K562 (cell line): Measurements from ENCODE around the gene USP37.

ENCODE experiments used
- CUX1 ChIP-seq: fragments of 200-800 bp; sonication (Bioruptor generic); IDR thresholded peaks from 2 replicates; pipeline ENCODE4 v1.6.1; 2016; ENCODE audit warnings: missing genetic modification characterization, missing compliant biosample characterization
- ETV1 ChIP-seq: fragments of 450-650 bp; conservative IDR thresholded peaks from 2 replicates; pipeline ENCODE4 v1.6.1; 2016; ENCODE audit warnings: missing genetic modification characterization, control low read depth, low read depth, missing compliant biosample characterization
- HNRNPK ChIP-seq: fragments of 200-400 bp; formaldehyde crosslinking; IDR thresholded peaks from one replicate; pipeline ENCODE4 v1.6.1; 2018; ENCODE audit warnings: mild to moderate bottlenecking, low read depth, low read length; ENCODE audit not compliant: poor library complexity, severe bottlenecking
- HNRNPLL ChIP-seq: fragments of 200-400 bp; formaldehyde crosslinking; IDR thresholded peaks from 2 replicates; pipeline ENCODE4 v1.6.1; 2017; ENCODE audit warnings: low read length, low read depth, mild to moderate bottlenecking; ENCODE audit not compliant: poor library complexity, severe bottlenecking
- RAD51 ChIP-seq: fragments of 450-650 bp; IDR thresholded peaks from 2 replicates; pipeline ENCODE4 v1.7.1; 2016; ENCODE audit warnings: low read depth, mild to moderate bottlenecking, borderline replicate concordance
- RFX1 ChIP-seq: fragments of 450-650 bp; IDR thresholded peaks from 2 replicates; pipeline ENCODE4 v1.6.1; 2016; ENCODE audit warnings: mild to moderate bottlenecking, moderate library complexity
- SMC3 ChIP-seq: conservative IDR thresholded peaks from 2 replicates; pipeline ENCODE4 v1.6.1; 2011; ENCODE audit warnings: low read depth, low read length, improper control_type of control experiment; ENCODE audit not compliant: insufficient read depth
- YY1 ChIP-seq, 3 experiments: IDR thresholded peaks; 2 replicates each; pipeline ENCODE4 v1.6.1; 2011; ENCODE audit warnings: low read length in 2 of 3, mild to moderate bottlenecking in 2 of 3, moderate library complexity in 2 of 3, borderline replicate concordance in 1 of 3, control low read depth in 1 of 3, low read depth in 1 of 3; ENCODE audit not compliant: insufficient read depth in 3 of 3, insufficient replicate concordance in 2 of 3, control insufficient read depth in 1 of 3, insufficient read length in 1 of 3; ENCODE audit errors: extremely low read depth in 1 of 3
- ZC3H4 ChIP-seq: sonication (generic); formaldehyde crosslinking; IDR thresholded peaks from 2 replicates; pipeline ENCODE4 v1.9.0; 2021; ENCODE audit warnings: missing genetic modification reagents, borderline replicate concordance
- ZNF274 ChIP-seq: IDR thresholded peaks from 2 replicates; pipeline ENCODE4 v1.6.1; 2011; ENCODE audit warnings: low read depth, mild to moderate bottlenecking, low read length, moderate library complexity, borderline replicate concordance

GRCh38 chr2:218501665-218502064 lies 66.5 kb downstream of the USP37 start:
- no peak for TF ChIP-seq ETV1 (tag)
- no peak for TF ChIP-seq ZC3H4 (CRISPR knock-in tag)
- no peak for TF ChIP-seq YY1 (IDR thresholded peaks at IDR 0.05; ENCODE audit: borderline replicate concordance in 1 of 3, control insufficient read depth in 1 of 3, extremely low read depth in 1 of 3, insufficient read depth in 3 of 3, insufficient read length in 1 of 3, insufficient replicate concordance in 2 of 3, low read depth in 1 of 3, low read length in 2 of 3)
- TF ChIP-seq SMC3 = no peak
- TF ChIP-seq CUX1 (CRISPR knock-in tag) = no peak
- TF ChIP-seq HNRNPLL = no peak
- TF ChIP-seq RFX1 = no peak
- TF ChIP-seq ZNF274 = no peak
- no peak for TF ChIP-seq HNRNPK
- no peak for TF ChIP-seq RAD51
